ENCODE results near the gene STAG1.
A peak's percentile ranks its signal among the peaks of the same experiment; 100 is the strongest.
"Not testable (repeated sequence)": the region's sequence is repeated elsewhere in the genome, so short reads cannot be mapped to it uniquely, and the experiment has no call there.

The STAG1 gene

GRCh38 chr3:136752172-136752421 is at the start of gene STAG1:
Gene STAG1 (minus strand): TSS chr3:136752378. CDS start chr3:136630898, 121,480 bp downstream.
- Histone ChIP-seq H3K4me3 (peak within 1 kb of the TSS; percentile 68 to 87 (median 76)), H3K27ac (peak within 1 kb of the TSS; percentile 93 to 100 (median 98)), H3K27me3 (no peaks in the 10 kb centered on the region), H3K4me1 (peaks cover 39 to 55% (median 42%) of the 10 kb centered on the region in 10 experiments), H3K4me2 (peak within 1 kb of the TSS; percentile 88 to 100 (median 93)), H3K9ac (peak within 1 kb of the TSS; percentile 98 to 100 (median 99)), H3K36me3 (peaks cover 0 to 3% (median 0%) of the 10 kb centered on the region in 11 experiments; a peak in 1 of 22 replicates), H3K9me3 (replicated peaks in 1 of 11) (no peaks in the 10 kb centered on the region), H4K20me1 (peaks cover 0 to 41% (median 16%) of the 10 kb centered on the region in 11 experiments; a peak in 17 of 22 replicates)
- no peak for TF ChIP-seq Cebpa-rat (IDR thresholded peaks at IDR 0.05)

GRCh38 chr3:136801146-136801545 is 49.0 kb upstream of the STAG1 start:
- H3K9ac ChIP-seq; H3K27ac ChIP-seq; H3K9me3 ChIP-seq (replicated peaks in 1 of 11); H3K36me3 ChIP-seq; H3K4me3 ChIP-seq; H4K20me1 ChIP-seq; H3K27me3 ChIP-seq: not testable (repeated sequence)
- Histone ChIP-seq H3K4me1 (peaks cover 16 to 34% (median 22%) of the 10 kb centered on the region in 10 experiments), H3K4me2 (peak overlapping the region in 1 of 11 experiments; percentile 58; a peak in 1 of 22 replicates)

- no peak overlapping the region for H3K4me3 ChIP-seq
- peaks cover 8 to 31% (median 26%) of the 10 kb centered on the region in 10 experiments for H3K4me1 ChIP-seq
- 0 out of 22 replicates have a peak overlapping the region, but pooled peaks of 1 of the 11 experiments have one; percentile 5 for H3K9ac ChIP-seq
- H3K27me3 ChIP-seq, result no peaks in the 10 kb centered on the region
- TF ChIP-seq Cebpa-rat (IDR thresholded peaks at IDR 0.05), result no peak
- H4K20me1 ChIP-seq, result no peaks in the 10 kb centered on the region
- H3K4me2 ChIP-seq, result peak overlapping the region in 6 of 11 experiments; percentile 34 to 68 (median 60); a peak in 8 of 22 replicates
- no peaks in the 10 kb centered on the region for H3K36me3 ChIP-seq
- H3K9me3 ChIP-seq (replicated peaks in 1 of 11), result no peaks in the 10 kb centered on the region
- H3K27ac ChIP-seq, result no peak overlapping the region
Measured at GRCh38 chr3:136792556-136793330, 40.6 kb upstream of the STAG1 start.

GRCh38 chr3:136790786-136791185 is 38.6 kb upstream of the STAG1 start:
- Histone ChIP-seq H3K4me1 (peaks cover 12 to 49% (median 42%) of the 10 kb centered on the region in 10 experiments), H4K20me1 (no peaks in the 10 kb centered on the region), H3K4me3 (no peak overlapping the region), H3K36me3 (no peaks in the 10 kb centered on the region), H3K4me2 (no peak overlapping the region), H3K27ac (no peak overlapping the region), H3K9ac (no peak overlapping the region), H3K9me3 (replicated peaks in 1 of 11) (no peaks in the 10 kb centered on the region), H3K27me3 (no peaks in the 10 kb centered on the region)
- TF ChIP-seq Cebpa-rat (IDR thresholded peaks at IDR 0.05), result no peak

- Histone ChIP-seq H3K4me2 (no peak overlapping the region), H3K36me3 (no peaks in the 10 kb centered on the region), H3K4me1 (peaks cover 12 to 46% (median 42%) of the 10 kb centered on the region in 10 experiments), H3K27ac (no peak overlapping the region), H4K20me1 (no peaks in the 10 kb centered on the region), H3K9ac (no peak overlapping the region), H3K27me3 (no peaks in the 10 kb centered on the region), H3K9me3 (replicated peaks in 1 of 11) (peaks cover 0 to 3% (median 0%) of the 10 kb centered on the region in 11 experiments; a peak in 1 of 22 replicates), H3K4me3 (no peak overlapping the region)
- no peak for TF ChIP-seq Cebpa-rat (IDR thresholded peaks at IDR 0.05)
Measured at GRCh38 chr3:136789976-136790375, 37.8 kb upstream of the STAG1 start.

GRCh38 chr3:136788154-136788553 is 36.0 kb upstream of the STAG1 start:
- no peaks in the 10 kb centered on the region for H3K36me3 ChIP-seq
- no peaks in the 10 kb centered on the region for H4K20me1 ChIP-seq
- peaks cover 5 to 28% (median 26%) of the 10 kb centered on the region in 10 experiments; a peak in 15 of 20 replicates for H3K4me1 ChIP-seq
- H3K4me2 ChIP-seq, result no peak overlapping the region
- peak overlapping the region in 2 of 11 experiments; percentile 7 to 14; a peak in 2 of 22 replicates for H3K27ac ChIP-seq
- no peak for TF ChIP-seq Cebpa-rat (IDR thresholded peaks at IDR 0.05)
- H3K9me3 ChIP-seq (replicated peaks in 1 of 11), result peaks cover 0 to 4% (median 0%) of the 10 kb centered on the region in 11 experiments; a peak in 1 of 22 replicates
- no peak overlapping the region for H3K4me3 ChIP-seq
- no peak overlapping the region for H3K9ac ChIP-seq
- H3K27me3 ChIP-seq, result no peaks in the 10 kb centered on the region

GRCh38 chr3:136787349-136787748 is 35.2 kb upstream of the STAG1 start:
- peaks cover 0 to 20% (median 18%) of the 10 kb centered on the region in 10 experiments; a peak in 15 of 20 replicates for H3K4me1 ChIP-seq
- H3K9ac ChIP-seq, result peak overlapping the region in 3 of 11 experiments; percentile 33 to 66 (median 56); a peak in 3 of 22 replicates
- H3K27ac ChIP-seq, result peak overlapping the region in 9 of 11 experiments; percentile 52 to 87 (median 76); a peak in 17 of 22 replicates
- H3K27me3 ChIP-seq, result no peaks in the 10 kb centered on the region
- H3K9me3 ChIP-seq (replicated peaks in 1 of 11), result peaks cover 0 to 4% (median 0%) of the 10 kb centered on the region in 11 experiments; a peak in 1 of 22 replicates
- peak overlapping the region in 8 of 11 experiments; percentile 51 to 79 (median 66); a peak in 16 of 22 replicates for H3K4me2 ChIP-seq
- H3K4me3 ChIP-seq, result no peak overlapping the region
- no peak for TF ChIP-seq Cebpa-rat (IDR thresholded peaks at IDR 0.05)
- H4K20me1 ChIP-seq, result no peaks in the 10 kb centered on the region
- no peaks in the 10 kb centered on the region for H3K36me3 ChIP-seq

- Histone ChIP-seq H3K4me3 (no peak overlapping the region), H3K27me3 (no peaks in the 10 kb centered on the region), H4K20me1 (no peaks in the 10 kb centered on the region), H3K36me3 (no peaks in the 10 kb centered on the region), H3K4me1 (peaks cover 0 to 18% (median 17%) of the 10 kb centered on the region in 10 experiments; a peak in 15 of 20 replicates), H3K9ac (no peak overlapping the region), H3K4me2 (no peak overlapping the region), H3K9me3 (replicated peaks in 1 of 11) (peaks cover 0 to 4% (median 0%) of the 10 kb centered on the region in 11 experiments; a peak in 1 of 22 replicates), H3K27ac (no peak overlapping the region)
- no peak for TF ChIP-seq Cebpa-rat (IDR thresholded peaks at IDR 0.05)
Measured at GRCh38 chr3:136783708-136784191, 31.6 kb upstream of the STAG1 start.

GRCh38 chr3:136780741-136781140 is 28.6 kb upstream of the STAG1 start:
- Histone ChIP-seq H3K4me3 (no peak overlapping the region), H4K20me1 (no peaks in the 10 kb centered on the region), H3K27me3 (no peaks in the 10 kb centered on the region), H3K27ac (no peak overlapping the region), H3K9me3 (replicated peaks in 1 of 11) (peaks cover 0 to 4% (median 0%) of the 10 kb centered on the region in 11 experiments; a peak in 1 of 22 replicates), H3K9ac (no peak overlapping the region), H3K4me2 (no peak overlapping the region), H3K36me3 (no peaks in the 10 kb centered on the region), H3K4me1 (no peaks in the 10 kb centered on the region)
- no peak for TF ChIP-seq Cebpa-rat (IDR thresholded peaks at IDR 0.05)

Measured in BLaER1 treated with 17β-estradiol and CSF1 and Interleukin-3, amounts not matched to agents 10 nM and 100 nM (cell line).